Measurements from ENCODE around the gene VASH1. TPM values are rescaled to one million over a fixed set of nuclear protein-coding genes. Genes with fewer than 3 reads are reported as not detected.
A peak's percentile ranks its signal among the peaks of the same experiment; 100 is the strongest.

VASH1 gene
- total and polyA plus RNA-seq, 2 of the 13 experiments (the other 11 are each of a cell fraction or from before 2014, with no cell fraction given): 0.11 to 0.24 TPM

GRCh38 chr14:76832503-76832988, 71.3 kb downstream of the VASH1 start (continued):
- TF ChIP-seq NR2C2 (CRISPR knock-in tag; IDR thresholded peaks at IDR 0.05; ENCODE audit: borderline replicate concordance) (peak; percentile 82), ZNF101 (CRISPR knock-in tag; IDR thresholded peaks at IDR 0.05; ENCODE audit: borderline replicate concordance, low read depth) (no peak), MED8 (CRISPR knock-in tag; IDR thresholded peaks at IDR 0.05; ENCODE audit: insufficient replicate concordance) (no peak), ZNF441 (CRISPR knock-in tag; IDR thresholded peaks at IDR 0.05; ENCODE audit: borderline replicate concordance) (no peak), SP140L (CRISPR knock-in tag; IDR thresholded peaks at IDR 0.05; ENCODE audit: borderline replicate concordance) (no peak), FUBP1 (CRISPR knock-in tag; IDR thresholded peaks at IDR 0.05; ENCODE audit: borderline replicate concordance) (no peak), KIAA2018 (CRISPR knock-in tag; IDR thresholded peaks at IDR 0.05; ENCODE audit: borderline replicate concordance) (no peak), SP4 (CRISPR knock-in tag; IDR thresholded peaks at IDR 0.05) (no peak), HDAC2 (CRISPR knock-in tag; IDR thresholded peaks at IDR 0.05) (peak; percentile 89), TP53 (CRISPR knock-in tag; conservative IDR thresholded peaks at IDR 0.05) (no peak), HMGXB3 (CRISPR knock-in tag; IDR thresholded peaks at IDR 0.05; ENCODE audit: borderline replicate concordance) (no peak), RBAK (CRISPR knock-in tag; IDR thresholded peaks at IDR 0.05) (no peak), AGO1 (IDR thresholded peaks at IDR 0.05; ENCODE audit: low read depth, low read length, poor library complexity, severe bottlenecking) (no peak), ZNF510 (CRISPR knock-in tag; IDR thresholded peaks at IDR 0.05; ENCODE audit: low read depth) (no peak), ZNF446 (CRISPR knock-in tag; IDR thresholded peaks at IDR 0.05) (no peak)
